ENCODE measurements around the gene MAP3K1.

- no peak for TF ChIP-seq EZH2phosphoT487 (IDR thresholded peaks at IDR 0.05; ENCODE audit: low read depth)
- TF ChIP-seq CTCF (IDR thresholded peaks at IDR 0.05; ENCODE audit: low read depth, low read length) = no peak
Observed at GRCh38 chr5:56845277-56845676, 29.9 kb downstream of the MAP3K1 start.

Data from OCI-LY3 (cell line).